Lung (tissue), 16 donors: Measurements from ENCODE around the gene SLC9C2. TPM values are rescaled to one million over a fixed set of nuclear protein-coding genes. Genes with fewer than 3 reads are reported as not detected.
"Not testable (repeated sequence)": the region's sequence is repeated elsewhere in the genome, so short reads cannot be mapped to it uniquely, and the experiment has no call there.

Source experiments
- ATAC-seq: fragments of 200-7000 bp; cut with Tn5 transposase; one replicate; pipeline ENCODE4 v1.9.1; 2020; ENCODE audit warnings: moderate number of reproducible peaks; ENCODE audit not compliant: insufficient read depth, low FRiP score
- DNase-seq, 3 donors: peaks; one replicate each; pipeline ENCODE4 v3.0.0-alpha.2; 2013 to 2017
- H3K27ac ChIP-seq, 2 donors: one replicate each; pipeline ENCODE4 v1.5.1; 2013; ENCODE audit warnings: mild to moderate bottlenecking in 2 of 2, moderate library complexity in 2 of 2, control low read depth in 1 of 2, inconsistent platforms in 1 of 2, low read depth in 1 of 2, low read length in 1 of 2
- H3K27me3 ChIP-seq, 3 donors: one replicate each; pipeline ENCODE4 v1.5.1; 2013; ENCODE audit warnings: low read length in 2 of 3; ENCODE audit not compliant: control insufficient read depth in 3 of 3, insufficient read depth in 3 of 3
- H3K36me3 ChIP-seq, 4 donors: one replicate each; pipeline ENCODE4 v1.5.1; 2013; ENCODE audit warnings: low read length in 4 of 4, mild to moderate bottlenecking in 1 of 4, moderate library complexity in 1 of 4; ENCODE audit not compliant: control insufficient read depth in 4 of 4, insufficient read depth in 4 of 4
- H3K4me1 ChIP-seq, 5 donors: one replicate each; pipeline ENCODE4 v1.5.1; 2013; ENCODE audit warnings: low read length in 5 of 5, mild to moderate bottlenecking in 2 of 5, moderate library complexity in 1 of 5; ENCODE audit not compliant: control insufficient read depth in 5 of 5, insufficient read depth in 5 of 5
- H3K4me3 ChIP-seq: one replicate; pipeline ENCODE4 v1.5.1; 2013; ENCODE audit warnings: mild to moderate bottlenecking, control low read depth, moderate library complexity
- H3K9ac ChIP-seq, 2 donors: one replicate each; pipeline ENCODE4 v1.5.1; 2013; ENCODE audit warnings: low read length in 2 of 2, control low read depth in 1 of 2; ENCODE audit not compliant: insufficient read depth in 1 of 2
- H3K9me3 ChIP-seq, 4 donors: one replicate each; pipeline ENCODE4 v1.5.1; 2013; ENCODE audit warnings: low read length in 3 of 4, mild to moderate bottlenecking in 1 of 4, moderate library complexity in 1 of 4; ENCODE audit not compliant: control insufficient read depth in 4 of 4, insufficient read depth in 3 of 4
- CTCF ChIP-seq: IDR thresholded peaks from 2 replicates; pipeline ENCODE4 v1.5.1; 2012; ENCODE audit warnings: mild to moderate bottlenecking; ENCODE audit errors: control extremely low read depth, extremely low read depth
- WGBS, 2 donors: extraction: QIAGEN DNeasy Blood & Tissue Kit; methylation state at CpG; one replicate each; pipeline ENCODE4 v1.1.7; 2013; 5-methylcytosine and 5-hydroxymethylcytosine counted together
- long read RNA-seq, 5 donors: transcript quantifications; one replicate each; lab custom pipeline, GENCODE V29; 2026
- polyA plus RNA-seq, 2 donors: library from polyadenylated mRNA; stranded (reverse); fragments of 200-250 nt; gene quantifications; one replicate each; pipeline ENCODE4 v1.2.1, GENCODE V29; 2013
- total RNA-seq, 2 donors: library from RNA; depleted of rRNA in 1 of 2; stranded (reverse); fragments of >200 nt in 1 of 2; gene quantifications; one replicate each; pipeline ENCODE4 v1.2.1, GENCODE V29; 2014 to 2021
- donor health status: control.
- donor health status: control.
- donor health status: Bipolar disorder and iron deficiency.
- donor health status: healthy.
- donor health status: DM: yes; HTN: yes; CAD: no.

The SLC9C2 gene
- total RNA-seq (under 1 TPM; 0.97 to 0.98 TPM), polyA plus RNA-seq (under 1 TPM; 0.05 to 0.24 TPM)
- long read RNA-seq, donor 1, result 0 reads
- long read RNA-seq, donor 2, result 0 reads
- long read RNA-seq, donor 3, result 0 reads
- long read RNA-seq, donor 4, result 0 reads
- long read RNA-seq, donor 5, result 0 reads

GRCh38 chr1:173603056-173603591, at the start of gene SLC9C2:
SLC9C2 (minus strand) TSS chr1:173603072; CDS start chr1:173601776, 1,296 bp downstream.
- ATAC-seq, result peak; percentile 74
- no peaks in the 10 kb centered on the region for H3K4me1 ChIP-seq
- peak; percentile 19 to 49 (median 46) for DNase-seq
- peak within 1 kb of the TSS in 1 of 2 donors; percentile 50 for H3K9ac ChIP-seq
- no peaks in the 10 kb centered on the region for H3K27me3 ChIP-seq
- peak within 1 kb of the TSS in 1 of 2 donors; percentile 2 for H3K27ac ChIP-seq
- no peak within 1 kb of the TSS for H3K4me3 ChIP-seq
- TF ChIP-seq CTCF, result no peak
- no peaks in the 10 kb centered on the region for H3K9me3 ChIP-seq
- 25 to 33% methylated on average over 5 of the region's 5 CpGs for WGBS, 2 donors
- H3K36me3 ChIP-seq, result no peaks in the 10 kb centered on the region

GRCh38 chr1:173648880-173649605, 46.2 kb upstream of the SLC9C2 start:
- DNase-seq, result no peak
- no peak overlapping the region for H3K4me3 ChIP-seq
- TF ChIP-seq CTCF, result no peak
- H3K4me1 ChIP-seq, result no peaks in the 10 kb centered on the region
- no peaks in the 10 kb centered on the region for H3K27me3 ChIP-seq
- H3K9me3 ChIP-seq, result no peaks in the 10 kb centered on the region
- no peaks in the 10 kb centered on the region for H3K36me3 ChIP-seq
- no peak overlapping the region for H3K27ac ChIP-seq
- H3K9ac ChIP-seq, result no peak overlapping the region
- ATAC-seq, result no peak

- Histone ChIP-seq H3K27me3 (no peaks in the 10 kb centered on the region), H3K9me3 (no peaks in the 10 kb centered on the region), H3K9ac (no peak overlapping the region), H3K4me1 (no peaks in the 10 kb centered on the region), H3K27ac (no peak overlapping the region), H3K4me3 (no peak overlapping the region), H3K36me3 (no peaks in the 10 kb centered on the region)
- TF ChIP-seq CTCF, result no peak
- DNase-seq, result no peak
- ATAC-seq, result no peak
- 68 to 77% methylated on average over 3 of the region's 3 CpGs for WGBS, 2 donors
Measured at GRCh38 chr1:173646656-173647055, 43.8 kb upstream of the SLC9C2 start.

- not testable (repeated sequence) for H3K27me3 ChIP-seq, H3K36me3 ChIP-seq, H3K4me3 ChIP-seq, ATAC-seq, DNase-seq, H3K4me1 ChIP-seq, H3K9ac ChIP-seq, H3K27ac ChIP-seq, H3K9me3 ChIP-seq
- 91 to 94% methylated on average over 4 of the region's 4 CpGs for WGBS, 2 donors
Measured at GRCh38 chr1:173642450-173643139, 39.7 kb upstream of the SLC9C2 start.
